GM15510 (cell line): ENCODE measurements around the gene SSTR5.

ENCODE experiments used
- POLR2A ChIP-seq: IDR thresholded peaks from 3 replicates; pipeline ENCODE4 v1.6.1; 2011; ENCODE audit warnings: borderline replicate concordance; ENCODE audit not compliant: insufficient read length; ENCODE audit errors: extremely low read depth

The SSTR5 gene

GRCh38 chr16:1060416-1061340 lies 11.9 kb upstream of the SSTR5 start:
- TF ChIP-seq POLR2A = no peak

- no peak for TF ChIP-seq POLR2A
Observed at GRCh38 chr16:1061769-1062505, 10.6 kb upstream of the SSTR5 start.

- no peak for TF ChIP-seq POLR2A
Observed at GRCh38 chr16:1062895-1063294, 9.7 kb upstream of the SSTR5 start.

GRCh38 chr16:1063728-1064127 lies 8.8 kb upstream of the SSTR5 start:
- no peak for TF ChIP-seq POLR2A

- no peak for TF ChIP-seq POLR2A
Observed at GRCh38 chr16:1065469-1066128, 6.9 kb upstream of the SSTR5 start.

- TF ChIP-seq POLR2A = no peak
Observed at GRCh38 chr16:1066584-1067172, 5.9 kb upstream of the SSTR5 start.

GRCh38 chr16:1067629-1068028 lies 4.9 kb upstream of the SSTR5 start:
- TF ChIP-seq POLR2A = no peak

- TF ChIP-seq POLR2A = no peak
Observed at GRCh38 chr16:1068451-1068850, 4.1 kb upstream of the SSTR5 start.

GRCh38 chr16:1069154-1069553 lies 3.4 kb upstream of the SSTR5 start:
- no peak for TF ChIP-seq POLR2A

GRCh38 chr16:1070084-1070863 lies 2.3 kb upstream of the SSTR5 start:
- TF ChIP-seq POLR2A = no peak

GRCh38 chr16:1070864-1071408 lies 1.6 kb upstream of the SSTR5 start:
- no peak for TF ChIP-seq POLR2A

GRCh38 chr16:1071561-1072225 lies 854 bp upstream of the SSTR5 start:
- TF ChIP-seq POLR2A = no peak

GRCh38 chr16:1073262-1073558 lies 663 bp downstream of the SSTR5 start:
- TF ChIP-seq POLR2A = no peak
